Measurements from ENCODE around the gene DISC1.
A peak's percentile ranks its signal among the peaks of the same experiment; 100 is the strongest.

DNA sequence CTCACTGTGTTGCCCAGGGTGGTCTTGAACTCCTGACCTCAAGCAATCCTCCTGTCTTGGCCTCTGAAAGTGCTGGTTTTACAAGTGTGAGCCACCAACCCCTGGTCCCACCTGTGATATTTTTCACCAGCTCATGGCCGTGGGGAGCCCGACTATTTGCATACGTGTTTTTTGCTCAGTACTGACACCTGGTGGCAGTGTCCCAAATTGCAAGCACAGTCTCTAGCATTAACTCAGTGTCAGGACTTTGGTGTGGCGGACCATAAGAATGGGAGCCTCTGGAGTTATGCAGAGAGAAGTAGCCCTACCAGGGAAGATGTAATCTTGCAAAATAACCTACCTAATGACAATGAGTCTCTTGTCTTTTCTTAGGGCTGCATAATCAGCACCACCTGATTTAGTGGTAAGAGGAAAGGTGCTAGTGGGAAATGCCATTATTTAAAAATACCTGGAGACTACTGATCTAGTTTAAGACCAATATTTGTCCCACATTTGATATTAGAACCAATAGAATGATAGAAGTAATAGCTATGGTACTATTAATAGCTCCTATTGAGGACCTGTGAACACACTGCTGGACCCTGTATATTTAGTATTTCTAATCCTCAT, 305.4 kb downstream of the DISC1 start:
- TF ChIP-seq, protein P1, sequence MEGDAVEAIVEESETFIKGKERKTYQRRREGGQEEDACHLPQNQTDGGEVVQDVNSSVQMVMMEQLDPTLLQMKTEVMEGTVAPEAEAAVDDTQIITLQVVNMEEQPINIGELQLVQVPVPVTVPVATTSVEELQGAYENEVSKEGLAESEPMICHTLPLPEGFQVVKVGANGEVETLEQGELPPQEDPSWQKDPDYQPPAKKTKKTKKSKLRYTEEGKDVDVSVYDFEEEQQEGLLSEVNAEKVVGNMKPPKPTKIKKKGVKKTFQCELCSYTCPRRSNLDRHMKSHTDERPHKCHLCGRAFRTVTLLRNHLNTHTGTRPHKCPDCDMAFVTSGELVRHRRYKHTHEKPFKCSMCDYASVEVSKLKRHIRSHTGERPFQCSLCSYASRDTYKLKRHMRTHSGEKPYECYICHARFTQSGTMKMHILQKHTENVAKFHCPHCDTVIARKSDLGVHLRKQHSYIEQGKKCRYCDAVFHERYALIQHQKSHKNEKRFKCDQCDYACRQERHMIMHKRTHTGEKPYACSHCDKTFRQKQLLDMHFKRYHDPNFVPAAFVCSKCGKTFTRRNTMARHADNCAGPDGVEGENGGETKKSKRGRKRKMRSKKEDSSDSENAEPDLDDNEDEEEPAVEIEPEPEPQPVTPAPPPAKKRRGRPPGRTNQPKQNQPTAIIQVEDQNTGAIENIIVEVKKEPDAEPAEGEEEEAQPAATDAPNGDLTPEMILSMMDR (conservative IDR thresholded peaks at IDR 0.05; ENCODE audit: low read depth, low read length), result peak; percentile 69
- no peak for TF ChIP-seq EZH2 (IDR thresholded peaks at IDR 0.05; ENCODE audit: borderline replicate concordance, low read depth, low read length, poor library complexity, severe bottlenecking)
